Colonic mucosa (tissue), 4 donors: Measurements from ENCODE around the gene SFSWAP. TPM values are rescaled to one million over a fixed set of nuclear protein-coding genes. Genes with fewer than 3 reads are reported as not detected.

ENCODE experiments used
- DNase-seq: peaks from one replicate; pipeline ENCODE4 v3.0.0-alpha.2; 2020
- H3K27ac ChIP-seq: fragments of 200-600 bp; one replicate; pipeline ENCODE4 v1.8.0; 2021
- H3K27me3 ChIP-seq: fragments of 200-600 bp; one replicate; pipeline ENCODE4 v1.8.0; 2021
- H3K36me3 ChIP-seq: fragments of 200-600 bp; one replicate; pipeline ENCODE4 v1.8.0; 2021
- H3K4me1 ChIP-seq: fragments of 200-600 bp; one replicate; pipeline ENCODE4 v1.8.0; 2021; ENCODE audit warnings: mild to moderate bottlenecking
- H3K4me3 ChIP-seq: fragments of 200-600 bp; one replicate; pipeline ENCODE4 v1.8.0; 2021
- H3K9ac ChIP-seq, 2 donors: one replicate each; pipeline ENCODE4 v1.7.0; 2013; ENCODE audit warnings: control low read depth in 2 of 2, low read depth in 2 of 2, low read length in 2 of 2
- H3K9me3 ChIP-seq: fragments of 200-600 bp; one replicate; pipeline ENCODE4 v1.8.0; 2021
- intact Hi-C: fragments of 100-400 bp; cut with DNase I; formaldehyde crosslinking; loops from one replicate; pipeline ENCODE4 v1.14.1; 2022
- total RNA-seq, 2 donors: library from RNA; stranded (reverse); fragmentation: NEBNext Ultra II Directional in 1 of 2; extraction: Animal tissue kit (Norgen Biotek cat#: 25700) in 1 of 2; gene quantifications; one replicate each; pipeline ENCODE4 v1.2.1, GENCODE V29; 2021
- TF ChIP-seq, protein P1 (sequence below): fragments of 200-600 bp; IDR thresholded peaks from one replicate; pipeline ENCODE4 v1.8.0; 2022; ENCODE audit warnings: antibody characterized with exemption, mild to moderate bottlenecking
- donor health status: healthy.
- donor health status: DM: no; HTN: no; CAD: no.
- donor health status: DM: no; HTN: no; CAD: no.

Gene SFSWAP
- total RNA-seq, 2 donors from 2014 or later: 28.2 to 35.6 TPM

DNA sequence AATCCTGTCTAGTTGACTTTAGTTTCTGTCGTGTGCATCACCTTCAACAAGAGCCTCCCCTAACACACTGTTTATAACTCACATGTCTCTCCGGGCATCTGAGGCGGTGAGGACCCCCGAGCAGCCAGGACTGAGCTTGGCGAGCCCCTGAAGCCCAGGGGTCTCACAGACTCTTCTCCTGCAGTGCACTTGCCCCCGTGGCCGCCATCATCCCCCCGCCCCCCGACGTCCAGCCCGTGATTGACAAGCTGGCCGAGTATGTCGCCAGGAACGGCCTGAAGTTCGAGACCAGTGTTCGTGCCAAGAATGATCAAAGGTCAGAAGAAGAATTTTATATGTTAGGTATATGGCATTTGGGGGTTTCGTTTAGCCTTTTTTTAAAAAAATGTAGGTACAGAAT, 43.3 kb downstream of the SFSWAP start:
- DNase-seq: no peak
- peaks cover 33% of the 10 kb centered on the region for H3K36me3 ChIP-seq
- H3K9ac ChIP-seq: no peak overlapping the region
- TF ChIP-seq, protein P1, sequence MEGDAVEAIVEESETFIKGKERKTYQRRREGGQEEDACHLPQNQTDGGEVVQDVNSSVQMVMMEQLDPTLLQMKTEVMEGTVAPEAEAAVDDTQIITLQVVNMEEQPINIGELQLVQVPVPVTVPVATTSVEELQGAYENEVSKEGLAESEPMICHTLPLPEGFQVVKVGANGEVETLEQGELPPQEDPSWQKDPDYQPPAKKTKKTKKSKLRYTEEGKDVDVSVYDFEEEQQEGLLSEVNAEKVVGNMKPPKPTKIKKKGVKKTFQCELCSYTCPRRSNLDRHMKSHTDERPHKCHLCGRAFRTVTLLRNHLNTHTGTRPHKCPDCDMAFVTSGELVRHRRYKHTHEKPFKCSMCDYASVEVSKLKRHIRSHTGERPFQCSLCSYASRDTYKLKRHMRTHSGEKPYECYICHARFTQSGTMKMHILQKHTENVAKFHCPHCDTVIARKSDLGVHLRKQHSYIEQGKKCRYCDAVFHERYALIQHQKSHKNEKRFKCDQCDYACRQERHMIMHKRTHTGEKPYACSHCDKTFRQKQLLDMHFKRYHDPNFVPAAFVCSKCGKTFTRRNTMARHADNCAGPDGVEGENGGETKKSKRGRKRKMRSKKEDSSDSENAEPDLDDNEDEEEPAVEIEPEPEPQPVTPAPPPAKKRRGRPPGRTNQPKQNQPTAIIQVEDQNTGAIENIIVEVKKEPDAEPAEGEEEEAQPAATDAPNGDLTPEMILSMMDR: no peak
- no peak overlapping the region for H3K4me3 ChIP-seq
- intact Hi-C loops: no loop called here
- H3K27ac ChIP-seq: no peak overlapping the region
- H3K9me3 ChIP-seq: no peaks in the 10 kb centered on the region
- no peaks in the 10 kb centered on the region for H3K4me1 ChIP-seq
- no peaks in the 10 kb centered on the region for H3K27me3 ChIP-seq

DNA sequence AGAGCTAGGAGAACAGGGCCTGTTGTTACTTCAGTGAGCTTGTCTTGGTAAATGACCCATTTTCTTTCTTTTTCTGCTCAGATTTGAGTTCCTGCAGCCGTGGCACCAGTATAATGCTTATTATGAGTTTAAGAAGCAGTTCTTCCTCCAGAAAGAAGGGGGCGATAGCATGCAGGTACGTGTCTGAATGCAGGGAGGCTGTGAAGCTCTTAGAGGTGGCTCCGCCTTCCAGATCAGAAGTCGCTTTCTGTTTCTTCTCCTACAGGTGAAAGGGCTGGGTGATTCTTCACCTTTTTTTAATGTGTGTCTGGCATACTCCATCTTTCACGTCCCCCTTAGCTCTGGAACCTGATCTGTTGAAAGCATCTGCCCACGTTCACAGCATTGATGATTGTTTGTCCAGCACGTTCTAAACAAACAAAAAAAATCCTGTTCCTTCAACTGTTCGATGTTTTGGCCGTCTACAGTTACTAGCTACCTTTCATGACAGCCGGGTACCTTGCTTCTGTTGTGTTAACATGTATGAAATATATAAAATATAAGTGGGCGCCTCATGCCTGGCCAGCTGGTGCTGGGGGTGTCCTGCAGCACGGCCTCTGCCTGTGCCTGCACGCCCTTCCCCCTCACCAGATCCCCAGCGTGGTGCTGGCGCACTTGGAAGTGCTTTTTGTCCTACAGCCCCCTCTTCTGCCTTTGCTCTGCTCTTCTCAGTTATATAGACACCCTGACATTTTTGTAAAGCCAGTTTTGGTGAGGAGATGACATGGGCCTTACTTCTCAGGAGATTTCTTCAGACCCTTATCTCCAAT, 44.6 kb downstream of the SFSWAP start:
- Histone ChIP-seq H3K36me3 (peaks cover 33% of the 10 kb centered on the region), H3K4me1 (no peaks in the 10 kb centered on the region), H3K9ac (no peak overlapping the region), H3K4me3 (no peak overlapping the region), H3K27me3 (no peaks in the 10 kb centered on the region), H3K27ac (no peak overlapping the region), H3K9me3 (no peaks in the 10 kb centered on the region)
- intact Hi-C loops: no loop called here
- TF ChIP-seq, protein P1: no peak
- no peak for DNase-seq

DNA sequence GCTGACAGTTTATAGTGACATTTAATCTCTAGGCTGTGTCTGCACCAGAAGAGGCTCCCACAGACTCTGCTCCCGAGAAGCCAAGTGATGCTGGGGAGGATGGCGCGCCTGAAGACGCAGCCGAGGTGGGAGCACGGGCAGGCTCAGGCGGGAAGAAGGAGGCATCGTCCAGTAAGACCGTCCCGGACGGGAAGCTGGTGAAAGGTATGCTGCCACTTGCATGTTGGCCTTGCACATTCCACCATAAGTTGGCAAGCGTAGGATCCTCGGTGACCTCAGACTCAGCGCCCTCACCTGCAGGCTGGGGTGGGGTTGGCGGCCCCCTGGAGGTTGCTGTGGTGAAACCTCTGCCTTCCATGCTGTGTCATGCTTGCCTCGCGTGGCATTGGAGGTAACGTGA, 45.6 kb downstream of the SFSWAP start:
- Histone ChIP-seq H3K4me1 (no peaks in the 10 kb centered on the region), H3K27ac (no peak overlapping the region), H3K9me3 (no peaks in the 10 kb centered on the region), H3K9ac (no peak overlapping the region), H3K27me3 (no peaks in the 10 kb centered on the region), H3K36me3 (peaks cover 33% of the 10 kb centered on the region), H3K4me3 (no peak overlapping the region)
- no peak for DNase-seq
- TF ChIP-seq, protein P1: no peak
- intact Hi-C loops: no loop called here

DNA sequence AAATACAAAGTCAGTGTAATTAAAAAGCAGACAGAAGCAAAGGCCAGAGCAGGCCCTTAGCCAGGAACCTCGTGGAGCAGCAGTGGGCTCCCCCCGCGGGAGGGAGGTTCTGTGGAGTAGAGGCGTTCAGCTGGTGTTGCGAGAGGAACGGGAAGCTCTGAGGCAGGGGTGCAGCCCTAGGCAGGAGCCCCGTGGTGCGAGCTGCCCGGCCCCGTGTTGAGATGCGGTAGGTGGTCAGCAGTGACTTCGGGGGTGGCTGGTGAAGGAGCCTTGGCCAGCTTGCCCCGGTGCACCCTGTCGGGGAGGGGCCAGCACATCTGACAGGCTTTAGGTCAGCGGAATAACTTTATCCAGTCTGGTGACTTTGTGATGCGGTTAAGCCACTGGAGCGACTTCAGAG, 46.2 kb downstream of the SFSWAP start:
- TF ChIP-seq, protein P1: no peak
- no peaks in the 10 kb centered on the region for H3K4me1 ChIP-seq
- no peak for DNase-seq
- no peak overlapping the region for H3K27ac ChIP-seq
- no peak overlapping the region for H3K4me3 ChIP-seq
- no peak overlapping the region for H3K9ac ChIP-seq
- no peaks in the 10 kb centered on the region for H3K9me3 ChIP-seq
- intact Hi-C loops: no loop called here
- no peaks in the 10 kb centered on the region for H3K27me3 ChIP-seq
- H3K36me3 ChIP-seq: peaks cover 33% of the 10 kb centered on the region

DNA sequence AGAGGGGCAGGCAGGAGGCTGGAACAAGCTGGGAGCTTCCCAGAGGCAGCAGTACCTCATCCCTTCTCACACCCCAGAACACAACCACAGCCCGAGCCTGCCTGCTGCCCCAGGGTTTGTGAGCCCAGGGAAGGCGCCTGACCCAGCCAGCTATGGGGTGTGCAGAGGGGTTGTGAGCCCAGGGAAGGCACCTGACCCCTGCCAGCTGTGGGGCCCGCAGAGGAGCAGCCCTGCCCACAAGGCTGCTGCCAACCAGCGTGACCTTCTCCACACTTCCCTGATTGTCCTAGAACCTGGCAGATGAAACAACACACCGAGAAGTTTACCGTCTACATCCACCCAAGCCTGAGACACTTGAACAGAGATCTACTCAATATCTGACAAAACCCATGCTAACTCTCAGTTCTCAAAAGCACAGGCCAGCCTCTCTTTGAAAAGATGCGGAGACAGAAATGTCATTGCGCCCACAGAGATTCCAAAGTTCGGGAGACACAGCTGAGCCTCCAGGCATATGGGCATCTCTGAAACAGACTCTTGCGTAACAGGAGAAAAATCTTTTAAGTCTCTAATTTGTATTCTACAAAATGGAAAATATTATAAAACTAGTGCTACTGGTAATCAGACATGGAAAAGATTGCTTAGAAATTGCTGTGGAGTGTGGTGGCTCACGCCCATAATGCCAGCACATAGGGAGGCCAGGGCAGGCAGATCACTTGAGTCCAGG, 47.3 kb downstream of the SFSWAP start:
- TF ChIP-seq, protein P1: no peak
- H3K36me3 ChIP-seq: peaks cover 33% of the 10 kb centered on the region
- intact Hi-C loops: no loop called here

More for the DNA sequence above, 47.3 kb downstream of the SFSWAP start:
- no peak for DNase-seq
- Histone ChIP-seq H3K9me3 (no peaks in the 10 kb centered on the region), H3K27me3 (no peaks in the 10 kb centered on the region), H3K9ac (no peak overlapping the region), H3K27ac (no peak overlapping the region), H3K4me1 (no peaks in the 10 kb centered on the region), H3K4me3 (no peak overlapping the region)
